ENCODE results near the gene SYT6. TPM values are rescaled to one million over a fixed set of nuclear protein-coding genes. Genes with fewer than 3 reads are reported as not detected.

The SYT6 gene
- total RNA-seq, 1 experiment from 2014 or later: not detected

DNA sequence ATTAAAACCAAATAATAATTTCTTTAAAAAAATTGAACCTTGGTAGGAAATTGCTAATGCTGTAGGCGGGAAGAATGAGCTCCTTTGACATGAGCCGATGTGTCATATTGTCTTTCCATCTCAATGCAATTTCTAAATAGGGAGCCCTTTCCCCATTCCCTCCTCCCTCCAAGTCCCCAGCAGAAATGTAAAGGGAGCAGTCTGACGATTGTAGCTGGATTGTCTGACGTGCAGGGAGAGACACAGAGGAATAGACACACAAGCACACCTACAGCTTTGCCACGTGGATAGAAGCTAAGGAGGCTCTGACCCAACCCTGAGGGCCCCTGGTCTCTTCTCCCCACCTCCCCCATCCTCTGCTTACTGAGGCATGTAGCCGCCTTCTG, 3.6 kb upstream of the SYT6 start:
- Histone ChIP-seq H3K4me1 (ENCODE audit: control insufficient read depth in 1 of 2, insufficient read depth in 2 of 2, low read length in 2 of 2) (no peaks in the 10 kb centered on the region), H3K4me2 (ENCODE audit: low read length) (no peak overlapping the region), H3K9ac (ENCODE audit: low read length) (no peak overlapping the region), H3K79me2 (ENCODE audit: insufficient read depth, low read length) (no peaks in the 10 kb centered on the region), H3K27ac (ENCODE audit: low read depth, low read length) (no peak overlapping the region), H3K9me3 (ENCODE audit: control insufficient read depth in 1 of 2, insufficient read depth in 1 of 2, low read depth in 1 of 2, low read length in 2 of 2) (no peaks in the 10 kb centered on the region), H3K9me2 (ENCODE audit: insufficient read depth) (no peaks in the 10 kb centered on the region), H3K27me3 (ENCODE audit: insufficient read depth, low read length) (peaks cover 52% of the 10 kb centered on the region), H2AFZ (ENCODE audit: low read depth, low read length, poor library complexity, severe bottlenecking) (no peak overlapping the region), H3K4me3 (replicated peaks in 1 of 2; ENCODE audit: low read depth in 1 of 2, low read length in 2 of 2) (no peak overlapping the region), H4K20me1 (ENCODE audit: insufficient read depth) (no peaks in the 10 kb centered on the region), H3K36me3 (ENCODE audit: control insufficient read depth in 1 of 2, insufficient read depth in 2 of 2, low read length in 2 of 2) (no peaks in the 10 kb centered on the region)
- POLR2A ChIA-PET: no interaction called here
- no peak for DNase-seq (ENCODE audit: low read depth, low spot score)
- no peak for ATAC-seq
- CTCF ChIA-PET: no interaction called here
- BruUV-seq (replicated peaks): no TSS peak
- no peak for TF ChIP-seq SP1 (IDR thresholded peaks at IDR 0.05; ENCODE audit: low read depth)
- TF ChIP-seq CEBPB (IDR thresholded peaks at IDR 0.05; ENCODE audit: low read depth): no peak
- no peak for TF ChIP-seq POLR2A (IDR thresholded peaks at IDR 0.05; ENCODE audit: borderline replicate concordance, extremely low read depth, insufficient read depth, insufficient read length)
- TF ChIP-seq, protein P1, sequence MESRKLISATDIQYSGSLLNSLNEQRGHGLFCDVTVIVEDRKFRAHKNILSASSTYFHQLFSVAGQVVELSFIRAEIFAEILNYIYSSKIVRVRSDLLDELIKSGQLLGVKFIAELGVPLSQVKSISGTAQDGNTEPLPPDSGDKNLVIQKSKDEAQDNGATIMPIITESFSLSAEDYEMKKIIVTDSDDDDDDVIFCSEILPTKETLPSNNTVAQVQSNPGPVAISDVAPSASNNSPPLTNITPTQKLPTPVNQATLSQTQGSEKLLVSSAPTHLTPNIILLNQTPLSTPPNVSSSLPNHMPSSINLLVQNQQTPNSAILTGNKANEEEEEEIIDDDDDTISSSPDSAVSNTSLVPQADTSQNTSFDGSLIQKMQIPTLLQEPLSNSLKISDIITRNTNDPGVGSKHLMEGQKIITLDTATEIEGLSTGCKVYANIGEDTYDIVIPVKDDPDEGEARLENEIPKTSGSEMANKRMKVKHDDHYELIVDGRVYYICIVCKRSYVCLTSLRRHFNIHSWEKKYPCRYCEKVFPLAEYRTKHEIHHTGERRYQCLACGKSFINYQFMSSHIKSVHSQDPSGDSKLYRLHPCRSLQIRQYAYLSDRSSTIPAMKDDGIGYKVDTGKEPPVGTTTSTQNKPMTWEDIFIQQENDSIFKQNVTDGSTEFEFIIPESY (IDR thresholded peaks at IDR 0.05; ENCODE audit: extremely low read depth, insufficient replicate concordance, low read length): no peak
- no peak for TF ChIP-seq CTCF (IDR thresholded peaks at IDR 0.05 in 2 of 3, conservative IDR thresholded peaks at IDR 0.05 in 1 of 3; ENCODE audit: borderline replicate concordance in 1 of 3, insufficient read depth in 1 of 3, low read depth in 2 of 3, low read length in 2 of 3)
- TF ChIP-seq ZFX (IDR thresholded peaks at IDR 0.05): no peak
- TF ChIP-seq ZNF274 (IDR thresholded peaks at IDR 0.05; ENCODE audit: low read depth, low read length): no peak
- intact Hi-C loops (cut with micrococcal nuclease): no loop called here
- RAD21 ChIA-PET (ENCODE audit: low non-redundant PET in 1 of 2, low total read pairs in 2 of 2, uncharacterized antibody in 2 of 2, unreplicated experiment in 2 of 2): no interaction called here
